GM19239 (cell line): ENCODE data around the gene SRCIN1.
"Not testable (repeated sequence)": the region's sequence is repeated elsewhere in the genome, so short reads cannot be mapped to it uniquely, and the experiment has no call there.

Experiments used
- DNase-seq: peaks from one replicate; pipeline ENCODE4 v3.0.0; 2011; ENCODE audit warnings: low spot score; ENCODE audit not compliant: insufficient read length
- FAIRE-seq: peaks from 2 replicates; lab custom pipeline; 2011; peaks lifted over from hg19 to GRCh38; lab: Jason Lieb, UNC

Gene SRCIN1

GRCh38 chr17:38605841-38606645 lies at the start of gene SRCIN1:
Gene SRCIN1, minus strand, starts transcription at chr17:38605952. Its CDS starts 247 bp downstream, at chr17:38605705.
- FAIRE-seq, result no peak
- DNase-seq, result peak; percentile 58

- no peak for DNase-seq
- no peak for FAIRE-seq
Observed at GRCh38 chr17:38654411-38655398, 49.0 kb upstream of the SRCIN1 start.

- no peak for FAIRE-seq
- DNase-seq, result no peak
Observed at GRCh38 chr17:38653679-38654078, 47.9 kb upstream of the SRCIN1 start.

GRCh38 chr17:38653230-38653629 lies 47.5 kb upstream of the SRCIN1 start:
- DNase-seq (no peak), FAIRE-seq (no peak)

GRCh38 chr17:38650653-38651173 lies 45.0 kb upstream of the SRCIN1 start:
- DNase-seq, FAIRE-seq: not testable (repeated sequence)

- DNase-seq (no peak), FAIRE-seq (no peak)
Observed at GRCh38 chr17:38637951-38638350, 32.2 kb upstream of the SRCIN1 start.

- DNase-seq, result no peak
- FAIRE-seq, result no peak
Observed at GRCh38 chr17:38636054-38636453, 30.3 kb upstream of the SRCIN1 start.

- no peak for DNase-seq
Observed at GRCh38 chr17:38632334-38632733, 26.6 kb upstream of the SRCIN1 start.

GRCh38 chr17:38628441-38628840 lies 22.7 kb upstream of the SRCIN1 start:
- FAIRE-seq, result no peak
- no peak for DNase-seq

More at GRCh38 chr17:38632334-38632733, 26.6 kb upstream of the SRCIN1 start:
- FAIRE-seq, result no peak

GRCh38 chr17:38627957-38628356 lies 22.2 kb upstream of the SRCIN1 start:
- FAIRE-seq (no peak), DNase-seq (no peak)

GRCh38 chr17:38626606-38627226 lies 21.0 kb upstream of the SRCIN1 start:
- not testable (repeated sequence) for FAIRE-seq, DNase-seq

- no peak for FAIRE-seq
- DNase-seq, result no peak
Observed at GRCh38 chr17:38625482-38625881, 19.7 kb upstream of the SRCIN1 start.

- FAIRE-seq, DNase-seq: not testable (repeated sequence)
Observed at GRCh38 chr17:38624782-38625355, 19.1 kb upstream of the SRCIN1 start.

- DNase-seq (no peak), FAIRE-seq (no peak)
Observed at GRCh38 chr17:38621538-38621937, 15.8 kb upstream of the SRCIN1 start.

GRCh38 chr17:38620551-38621277 lies 15.0 kb upstream of the SRCIN1 start:
- DNase-seq (no peak), FAIRE-seq (no peak)

GRCh38 chr17:38619937-38620550 lies 14.3 kb upstream of the SRCIN1 start:
- DNase-seq (no peak), FAIRE-seq (no peak)

GRCh38 chr17:38619451-38619795 lies 13.7 kb upstream of the SRCIN1 start:
- FAIRE-seq (no peak), DNase-seq (no peak)

GRCh38 chr17:38617967-38618760 lies 12.4 kb upstream of the SRCIN1 start:
- DNase-seq (no peak), FAIRE-seq (no peak)
